Esophagus squamous epithelium (tissue), 5 donors: Measurements from ENCODE around the gene CKM. TPM values are rescaled to one million over a fixed set of nuclear protein-coding genes. Genes with fewer than 3 reads are reported as not detected.
"Not testable (repeated sequence)": the region's sequence is repeated elsewhere in the genome, so short reads cannot be mapped to it uniquely, and the experiment has no call there.

Source experiments
- DNase-seq: peaks from one replicate; lab custom pipeline; 2025; lab: John Stamatoyannopoulos, UW
- H3K27ac ChIP-seq, 4 donors: fragments of 200-600 bp; sonication (generic); one replicate each; pipeline ENCODE4 v1.5.1; 2016 to 2019; ENCODE audit warnings: mild to moderate bottlenecking in 1 of 4
- H3K27me3 ChIP-seq, 4 donors: fragments of 200-600 bp; sonication (generic); 1 replicate in 3 of 4; 2 replicates in 1 of 4; pipeline versions ENCODE4 v1.5.1 to v1.6.0; 2017 to 2021; ENCODE audit warnings: antibody characterized with exemption in 1 of 4
- H3K36me3 ChIP-seq, 3 donors: fragments of 200-600 bp; sonication (generic); one replicate each; pipeline ENCODE4 v1.5.1; 2016 to 2019
- H3K4me1 ChIP-seq, 3 donors: fragments of 200-600 bp; sonication (generic); one replicate each; pipeline ENCODE4 v1.5.1; 2017 to 2019
- H3K4me3 ChIP-seq, 4 donors: fragments of 200-600 bp; sonication (generic); 1 replicate in 3 of 4; 2 replicates in 1 of 4; pipeline ENCODE4 v1.5.1; 2016 to 2019; ENCODE audit warnings: mild to moderate bottlenecking in 2 of 4, moderate library complexity in 1 of 4
- H3K9me3 ChIP-seq, 3 donors: fragments of 200-600 bp; sonication (generic); one replicate each; pipeline ENCODE4 v1.5.1; 2016 to 2019
- POLR2A ChIP-seq, 4 donors: fragments of 450-650 bp; IDR thresholded peaks; one replicate each; pipeline ENCODE4 v1.6.1; 2017; ENCODE audit warnings: antibody characterized with exemption in 4 of 4, mild to moderate bottlenecking in 4 of 4, moderate library complexity in 3 of 4
- WGBS, 2 donors: methylation state at CpG; one replicate each; pipeline ENCODE4 v1.1.5; 2018; 5-methylcytosine and 5-hydroxymethylcytosine counted together
- intact Hi-C: fragments of 100-400 bp; cut with DNase I; formaldehyde crosslinking; loops from one replicate; pipeline ENCODE4 v1.15.0; 2022
- total RNA-seq, 4 donors: library from RNA; depleted of rRNA; stranded (reverse); fragments of >200 nt; gene quantifications; one replicate each; pipeline ENCODE4 v1.1.0, GENCODE V29; 2016
- TF ChIP-seq, protein P1 (sequence below), 6 experiments: fragments of 450-650 bp in 4 of 6; fragments of 200-600 bp in 2 of 6; sonication (generic) in 2 of 6; IDR thresholded peaks; one replicate each; pipeline ENCODE4 v1.5.1; 2016 to 2019; ENCODE audit warnings: antibody characterized with exemption in 6 of 6, mild to moderate bottlenecking in 4 of 6, moderate library complexity in 4 of 6
- donor health status: DM: yes; HTN: yes; CAD: no.

CKM gene
- total RNA-seq, 4 donors from 2014 or later: not detected

DNA sequence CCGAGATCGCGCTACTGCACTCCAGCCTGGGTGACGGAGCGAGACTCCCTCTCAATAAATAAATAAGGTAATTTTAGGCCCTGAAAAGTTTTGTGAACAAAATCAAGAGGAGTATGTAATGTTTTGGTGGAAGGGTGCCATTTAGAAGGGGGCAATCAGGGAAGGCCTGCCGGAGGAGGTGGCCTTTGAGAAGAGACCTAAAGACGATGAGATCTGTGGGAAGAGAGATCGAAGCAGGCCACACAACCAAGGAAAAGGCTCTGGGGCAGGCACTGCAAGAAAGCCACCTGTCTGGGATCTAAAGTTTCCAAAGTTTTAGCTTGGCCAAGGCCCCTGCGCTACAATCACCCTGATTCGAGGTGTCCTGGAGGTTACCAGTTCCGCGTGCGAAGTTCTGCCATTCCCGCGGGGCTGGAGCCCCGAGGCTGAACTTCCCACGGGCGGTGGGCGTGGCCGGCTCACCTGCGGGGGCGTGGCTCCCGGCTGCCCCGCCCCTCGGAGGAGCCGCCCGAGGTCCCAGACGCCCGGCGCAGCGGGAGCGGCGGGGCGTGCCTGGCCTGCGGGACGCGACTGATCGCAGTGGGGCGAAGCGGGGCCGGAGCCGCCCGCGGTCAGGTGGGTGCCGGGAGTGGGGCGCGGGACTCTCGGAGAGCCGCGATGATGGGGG lies 17.7 kb upstream of the CKM start, which contains the start of gene KLC3:
TSS of gene KLC3 (plus strand) at position 519 of the 667 bp plus-strand sequence. CDS start 4,792 bp downstream, outside the sequence.
- intact Hi-C loops: no loop called here
- peak within 1 kb of the TSS in 3 of 4 donors; percentile 74 to 84 (median 75) for H3K27ac ChIP-seq
- 32 to 34% methylated on average over 13 to 16 of the region's 50 CpGs for WGBS, 2 donors
- TF ChIP-seq, protein P1, sequence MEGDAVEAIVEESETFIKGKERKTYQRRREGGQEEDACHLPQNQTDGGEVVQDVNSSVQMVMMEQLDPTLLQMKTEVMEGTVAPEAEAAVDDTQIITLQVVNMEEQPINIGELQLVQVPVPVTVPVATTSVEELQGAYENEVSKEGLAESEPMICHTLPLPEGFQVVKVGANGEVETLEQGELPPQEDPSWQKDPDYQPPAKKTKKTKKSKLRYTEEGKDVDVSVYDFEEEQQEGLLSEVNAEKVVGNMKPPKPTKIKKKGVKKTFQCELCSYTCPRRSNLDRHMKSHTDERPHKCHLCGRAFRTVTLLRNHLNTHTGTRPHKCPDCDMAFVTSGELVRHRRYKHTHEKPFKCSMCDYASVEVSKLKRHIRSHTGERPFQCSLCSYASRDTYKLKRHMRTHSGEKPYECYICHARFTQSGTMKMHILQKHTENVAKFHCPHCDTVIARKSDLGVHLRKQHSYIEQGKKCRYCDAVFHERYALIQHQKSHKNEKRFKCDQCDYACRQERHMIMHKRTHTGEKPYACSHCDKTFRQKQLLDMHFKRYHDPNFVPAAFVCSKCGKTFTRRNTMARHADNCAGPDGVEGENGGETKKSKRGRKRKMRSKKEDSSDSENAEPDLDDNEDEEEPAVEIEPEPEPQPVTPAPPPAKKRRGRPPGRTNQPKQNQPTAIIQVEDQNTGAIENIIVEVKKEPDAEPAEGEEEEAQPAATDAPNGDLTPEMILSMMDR (IDR thresholded peaks at IDR 0.05): no peak
- TF ChIP-seq POLR2A (IDR thresholded peaks at IDR 0.05): peak in 3 of 4 donors; percentile 35 to 67 (median 38)
- no peaks in the 10 kb centered on the region for H3K36me3 ChIP-seq
- H3K4me1 ChIP-seq: peaks cover 6 to 43% (median 10%) of the 10 kb centered on the region in 3 donors
- no peaks in the 10 kb centered on the region for H3K9me3 ChIP-seq
- H3K4me3 ChIP-seq: peak within 1 kb of the TSS; percentile 45 to 64 (median 57)
- peaks cover 0 to 56% (median 0%) of the 10 kb centered on the region in 4 donors for H3K27me3 ChIP-seq
- DNase-seq: no peak

DNA sequence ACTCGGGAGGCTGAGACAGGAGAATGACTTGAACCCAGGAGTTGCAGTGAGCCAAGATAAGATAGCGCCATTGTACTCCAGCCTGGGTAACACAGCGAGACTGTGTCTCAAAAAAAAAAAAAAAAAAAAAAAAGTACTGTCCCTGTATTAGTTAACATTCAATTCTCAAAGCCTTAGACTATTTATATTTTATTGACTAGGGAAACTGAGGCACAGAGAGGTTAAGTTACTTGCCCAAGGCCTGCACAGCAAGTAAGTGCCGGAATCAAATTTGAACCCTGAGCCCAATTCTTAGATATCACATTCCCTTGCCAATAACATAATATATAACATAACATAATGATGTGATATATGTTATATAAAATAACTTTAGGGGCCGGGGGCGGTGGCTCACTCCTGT lies 17.0 kb upstream of the CKM start:
- DNase-seq: no peak
- intact Hi-C loops: no loop called here
- Histone ChIP-seq H3K27ac (no peak overlapping the region), H3K27me3 (peaks cover 0 to 49% (median 0%) of the 10 kb centered on the region in 4 donors), H3K36me3 (no peaks in the 10 kb centered on the region), H3K4me1 (peaks cover 2 to 36% (median 10%) of the 10 kb centered on the region in 3 donors), H3K4me3 (no peak overlapping the region), H3K9me3 (no peaks in the 10 kb centered on the region)
- WGBS, 2 donors: 72 to 76% methylated on average over 6 of the region's 6 CpGs
- TF ChIP-seq, protein P1 (IDR thresholded peaks at IDR 0.05): no peak
- no peak for TF ChIP-seq POLR2A (IDR thresholded peaks at IDR 0.05)

DNA sequence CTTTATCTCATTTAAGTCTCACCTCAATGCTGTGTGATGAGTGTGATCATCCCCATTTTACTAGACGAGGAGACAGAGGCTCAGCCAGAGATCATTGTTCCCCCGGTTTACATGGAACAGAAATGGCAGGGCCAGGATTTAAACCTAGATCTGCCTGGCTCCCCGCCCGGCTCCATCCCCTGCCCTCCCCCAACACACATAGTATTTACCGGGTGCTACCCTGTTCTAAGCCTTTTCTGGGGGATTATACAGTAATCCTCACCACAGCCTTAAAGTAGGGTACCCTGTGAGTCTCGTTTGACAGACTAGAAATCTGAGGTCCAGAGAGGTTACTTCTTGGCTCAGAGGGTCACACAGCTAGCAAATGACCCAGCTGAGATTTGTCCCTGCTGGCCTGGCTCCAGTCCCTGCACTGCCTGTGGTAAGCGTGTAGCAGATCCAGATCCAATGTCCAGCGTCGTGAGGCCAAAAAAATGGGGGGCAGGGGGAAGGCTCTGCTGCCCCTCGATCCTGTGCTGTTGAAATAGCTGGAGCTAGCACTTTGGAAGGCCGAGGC lies 14.1 kb upstream of the CKM start:
- Histone ChIP-seq H3K27me3 (peaks cover 0 to 39% (median 0%) of the 10 kb centered on the region in 4 donors), H3K4me3 (no peak overlapping the region), H3K36me3 (no peaks in the 10 kb centered on the region), H3K9me3 (no peaks in the 10 kb centered on the region), H3K27ac (no peak overlapping the region), H3K4me1 (peaks cover 0 to 25% (median 10%) of the 10 kb centered on the region in 3 donors)
- 53 to 63% methylated on average over 10 to 11 of the region's 11 CpGs for WGBS, 2 donors
- DNase-seq: no peak
- intact Hi-C loops: no loop called here
- TF ChIP-seq POLR2A (IDR thresholded peaks at IDR 0.05): no peak
- TF ChIP-seq, protein P1 (IDR thresholded peaks at IDR 0.05): no peak

DNA sequence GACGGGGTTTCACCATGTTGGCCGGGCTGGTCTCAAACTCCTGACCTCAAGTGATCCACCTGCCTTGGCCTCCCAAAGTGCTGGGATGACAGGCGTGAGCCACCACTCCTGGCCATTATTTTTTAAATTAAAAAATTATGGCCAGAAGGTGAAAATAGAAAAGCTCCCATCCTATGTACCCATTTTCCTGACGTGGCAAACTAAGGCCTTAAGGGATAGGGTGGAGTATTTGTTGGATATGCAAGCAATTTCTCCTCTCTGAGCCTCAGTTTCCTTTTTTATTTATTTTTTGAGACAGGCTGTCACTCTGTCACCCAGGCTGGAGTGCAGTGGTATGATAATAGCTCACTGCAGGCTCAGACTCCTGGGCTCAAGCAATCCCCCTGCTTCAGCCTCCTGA lies 12.2 kb upstream of the CKM start:
- H3K27me3 ChIP-seq: peaks cover 0 to 20% (median 0%) of the 10 kb centered on the region in 4 donors
- H3K27ac ChIP-seq, H3K9me3 ChIP-seq, intact Hi-C loops, H3K36me3 ChIP-seq, DNase-seq, H3K4me1 ChIP-seq, H3K4me3 ChIP-seq: not testable (repeated sequence)
- WGBS, 2 donors: 81 to 88% methylated on average over 2 to 4 of the region's 4 CpGs

DNA sequence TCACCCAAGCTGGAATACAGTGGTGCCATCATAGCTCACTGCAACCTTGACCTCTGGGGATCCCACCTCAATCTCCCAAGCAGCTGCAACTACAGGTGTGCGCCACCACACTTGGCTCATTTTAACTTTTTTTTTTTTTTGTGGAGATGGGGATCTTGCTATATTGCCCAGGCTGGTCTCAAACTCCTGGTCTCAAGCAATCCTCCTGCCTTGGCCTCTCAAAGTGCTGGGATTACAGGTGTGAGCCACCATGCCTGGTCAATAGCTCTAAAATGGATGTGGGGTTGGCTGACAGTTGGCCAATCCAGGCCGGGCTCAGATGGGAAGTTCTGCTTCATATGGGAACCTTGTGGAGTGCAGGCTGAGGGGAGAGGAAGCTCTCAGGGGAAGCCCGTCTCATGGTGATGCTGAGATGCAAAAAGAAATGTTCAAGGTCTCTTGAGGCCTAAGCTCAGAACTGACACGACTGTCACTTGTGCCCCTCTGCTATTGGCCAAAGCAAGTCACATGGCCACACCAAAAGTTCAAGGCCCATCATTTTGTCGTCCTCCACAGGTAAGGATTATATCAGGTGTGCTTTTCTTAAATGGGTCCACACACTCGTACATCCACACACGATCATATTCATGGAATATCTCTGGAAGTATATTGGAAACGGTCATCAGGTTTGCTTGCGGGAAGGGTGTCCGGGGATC lies 11.1 kb upstream of the CKM start:
- Histone ChIP-seq H3K4me1 (peaks cover 0 to 5% (median 4%) of the 10 kb centered on the region in 3 donors), H3K27ac (no peak overlapping the region), H3K36me3 (no peaks in the 10 kb centered on the region), H3K27me3 (peaks cover 0 to 10% (median 0%) of the 10 kb centered on the region in 4 donors), H3K9me3 (no peaks in the 10 kb centered on the region), H3K4me3 (no peak overlapping the region)
- 79 to 84% methylated on average over 8 to 10 of the region's 10 CpGs for WGBS, 2 donors
- TF ChIP-seq, protein P1 (IDR thresholded peaks at IDR 0.05): no peak
- TF ChIP-seq POLR2A (IDR thresholded peaks at IDR 0.05): no peak
- no peak for DNase-seq
- intact Hi-C loops: no loop called here
